ENCODE measurements around the gene EPB41L5.
A peak's percentile ranks its signal among the peaks of the same experiment; 100 is the strongest.
"Not testable (repeated sequence)": the region's sequence is repeated elsewhere in the genome, so short reads cannot be mapped to it uniquely, and the experiment has no call there.

Gene EPB41L5

DNA sequence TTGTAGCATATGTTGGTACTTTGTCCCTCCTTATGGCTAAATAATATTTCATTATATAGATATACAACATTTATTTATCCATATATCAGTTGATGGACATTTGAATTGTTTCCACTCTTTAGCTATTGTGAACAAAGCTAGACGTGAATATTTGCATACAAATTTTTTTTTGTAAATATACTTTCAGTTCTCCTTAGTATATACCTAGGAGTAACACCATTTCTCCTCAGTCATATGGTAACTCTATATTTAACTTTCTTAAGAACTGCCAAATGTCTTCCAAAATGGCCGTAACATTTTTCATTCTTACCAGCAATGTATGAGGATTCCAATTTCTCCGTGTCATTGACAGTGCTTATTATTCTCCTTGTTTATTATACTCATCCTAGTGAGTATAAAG lies 135.8 kb downstream of the EPB41L5 start:
- no peak for FAIRE-seq

DNA sequence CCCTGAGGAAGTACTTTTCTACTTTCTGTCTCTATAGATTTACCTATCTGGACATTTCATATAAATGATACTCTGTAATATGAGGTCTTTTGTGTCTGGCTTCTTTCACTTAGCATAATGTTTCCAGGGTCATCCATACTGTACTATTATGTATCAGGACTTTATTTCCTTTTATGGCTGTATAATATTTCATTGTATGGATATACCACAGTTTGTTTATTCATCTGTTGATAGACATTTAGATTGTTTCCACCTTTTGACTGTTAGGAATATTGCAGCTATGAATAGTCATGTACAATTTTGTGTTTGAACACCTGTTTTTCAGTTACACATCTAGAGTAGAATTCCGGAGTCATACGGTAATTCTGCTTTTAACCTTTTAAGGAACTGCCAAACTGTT lies 136.5 kb downstream of the EPB41L5 start:
- FAIRE-seq = no peak

DNA sequence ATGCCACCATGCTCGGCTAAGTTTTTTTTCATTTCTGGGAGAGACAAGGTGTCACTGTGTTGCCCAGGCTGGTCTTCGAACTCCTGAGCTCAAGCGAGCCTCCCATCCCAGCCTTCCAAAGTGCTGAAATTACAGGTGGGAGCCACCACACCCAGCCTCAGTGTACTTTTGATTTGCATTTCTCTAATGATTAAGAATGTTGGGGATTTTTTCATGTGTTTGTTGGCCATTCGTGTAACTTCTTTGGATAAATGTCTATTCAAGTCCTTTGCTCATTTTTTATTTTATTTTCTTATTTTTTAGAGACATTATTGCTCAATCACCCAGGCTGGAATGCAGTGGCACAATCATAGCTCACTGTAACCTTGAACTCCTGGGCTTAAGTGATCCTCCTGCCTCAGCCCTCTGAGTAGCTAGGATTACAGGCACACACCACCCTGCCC lies 137.2 kb downstream of the EPB41L5 start:
- no peak for FAIRE-seq

DNA sequence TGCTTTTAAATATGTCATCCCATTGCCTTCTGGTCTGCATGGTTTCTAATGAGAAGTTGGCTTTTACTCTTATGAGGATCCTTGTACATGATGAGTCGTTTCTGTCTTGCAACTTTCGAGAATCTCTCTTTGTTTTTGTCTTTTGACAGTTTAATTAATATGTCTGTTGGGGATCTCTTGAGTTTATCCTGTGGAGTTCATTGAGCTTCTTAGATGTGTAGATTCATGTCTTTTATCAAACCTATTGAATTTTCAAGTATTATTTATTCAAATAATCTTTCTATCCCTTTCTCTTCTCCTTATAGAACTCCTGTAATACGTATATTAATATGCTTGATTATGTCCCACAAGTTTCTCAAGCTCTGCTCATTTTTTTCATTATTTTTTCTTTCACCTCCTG lies 142.4 kb downstream of the EPB41L5 start:
- FAIRE-seq = no peak

DNA sequence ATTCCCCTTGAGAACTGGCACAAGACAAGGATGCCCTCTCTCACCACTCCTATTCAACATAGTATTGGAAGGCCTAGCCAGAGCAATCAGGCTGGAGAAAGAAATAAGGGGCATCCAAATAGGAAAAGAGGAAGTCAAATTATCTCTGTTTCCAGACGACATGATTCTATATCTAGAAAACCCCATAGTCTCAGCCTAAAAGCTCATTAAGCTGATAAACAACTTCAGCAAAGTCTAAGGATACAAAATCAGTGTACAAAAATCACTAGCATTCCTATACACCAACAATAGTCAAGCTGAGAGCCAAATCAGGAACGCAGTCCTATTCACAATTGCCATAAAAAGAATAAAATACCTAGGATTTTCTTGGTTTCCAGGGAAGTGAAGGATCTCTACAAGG lies 145.8 kb downstream of the EPB41L5 start:
- not testable (repeated sequence) for FAIRE-seq

DNA sequence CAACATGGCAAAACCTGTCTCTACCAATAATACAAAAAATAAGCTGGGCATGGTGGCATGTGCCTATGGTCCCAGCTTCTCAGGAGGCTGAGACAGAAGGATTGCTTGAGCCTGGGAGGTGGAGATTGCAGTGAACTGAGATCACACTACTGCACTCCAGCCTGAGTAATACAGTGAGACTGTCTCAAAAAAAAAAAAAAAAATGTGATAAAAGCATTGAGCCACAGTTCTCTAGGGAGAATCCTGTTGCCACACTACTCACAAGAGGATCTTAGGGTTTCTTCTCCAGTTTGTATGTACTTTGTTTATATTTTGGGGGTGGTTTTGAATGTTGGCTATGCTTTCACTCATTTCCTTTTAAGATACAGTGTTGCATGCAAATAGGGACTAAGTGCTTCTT lies 148.3 kb downstream of the EPB41L5 start:
- FAIRE-seq = no peak

DNA sequence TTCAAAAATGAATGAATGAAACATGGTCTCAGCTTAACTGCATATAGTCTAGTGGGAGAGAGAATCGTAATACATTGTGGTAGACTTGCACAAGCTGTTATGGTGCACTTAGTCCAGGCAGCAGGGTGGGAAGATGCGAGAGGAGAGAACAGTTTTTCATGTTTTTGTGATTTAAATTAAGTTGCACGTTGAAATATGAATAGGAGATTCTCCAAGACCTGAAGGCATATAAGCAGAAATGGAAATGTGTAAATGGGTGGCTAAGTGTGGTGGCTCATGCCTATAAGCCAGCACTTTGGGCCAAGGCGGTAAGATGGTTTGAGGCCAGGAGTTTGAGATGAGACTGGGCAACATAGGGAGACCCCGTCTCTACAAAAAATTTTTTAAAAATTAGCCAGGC lies 149.8 kb downstream of the EPB41L5 start:
- no peak for FAIRE-seq

DNA sequence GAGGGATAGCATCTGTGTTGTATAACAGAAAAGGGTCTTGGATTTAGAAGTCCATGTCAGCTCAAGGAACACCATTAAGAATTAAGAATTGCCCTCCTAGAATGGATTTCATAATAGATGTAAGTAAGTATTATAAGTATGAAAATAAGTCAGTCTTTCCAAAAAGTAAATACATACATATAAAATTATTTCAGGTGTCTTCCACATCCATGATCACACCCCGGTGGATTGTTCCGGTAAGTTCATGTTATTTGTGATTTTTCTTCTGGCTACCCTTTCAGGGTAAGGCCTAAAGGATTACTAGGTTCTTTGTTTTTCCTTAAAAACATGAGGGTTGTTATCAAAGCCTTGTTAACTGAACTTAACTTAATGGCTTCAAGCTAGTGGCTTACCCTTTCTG lies 154.4 kb downstream of the EPB41L5 start:
- FAIRE-seq = no peak

DNA sequence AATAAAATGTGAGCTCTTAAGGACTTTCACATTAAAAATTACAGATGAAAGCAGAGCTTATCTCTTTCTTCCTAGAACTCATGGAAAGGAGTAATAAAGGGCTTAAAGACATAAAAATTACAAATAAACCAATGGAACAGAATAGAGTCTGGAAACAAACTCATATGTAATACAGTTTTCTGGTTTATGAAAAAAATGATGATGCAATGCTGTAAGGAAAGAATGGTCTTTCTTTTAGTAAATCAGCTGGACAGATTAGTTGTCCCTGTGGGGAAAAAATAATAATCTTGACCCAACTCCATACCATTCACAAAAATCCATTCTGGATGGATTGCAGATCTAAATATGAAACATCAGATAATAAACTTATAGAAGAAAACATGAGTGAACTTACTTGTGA lies 156.1 kb downstream of the EPB41L5 start:
- FAIRE-seq = no peak

DNA sequence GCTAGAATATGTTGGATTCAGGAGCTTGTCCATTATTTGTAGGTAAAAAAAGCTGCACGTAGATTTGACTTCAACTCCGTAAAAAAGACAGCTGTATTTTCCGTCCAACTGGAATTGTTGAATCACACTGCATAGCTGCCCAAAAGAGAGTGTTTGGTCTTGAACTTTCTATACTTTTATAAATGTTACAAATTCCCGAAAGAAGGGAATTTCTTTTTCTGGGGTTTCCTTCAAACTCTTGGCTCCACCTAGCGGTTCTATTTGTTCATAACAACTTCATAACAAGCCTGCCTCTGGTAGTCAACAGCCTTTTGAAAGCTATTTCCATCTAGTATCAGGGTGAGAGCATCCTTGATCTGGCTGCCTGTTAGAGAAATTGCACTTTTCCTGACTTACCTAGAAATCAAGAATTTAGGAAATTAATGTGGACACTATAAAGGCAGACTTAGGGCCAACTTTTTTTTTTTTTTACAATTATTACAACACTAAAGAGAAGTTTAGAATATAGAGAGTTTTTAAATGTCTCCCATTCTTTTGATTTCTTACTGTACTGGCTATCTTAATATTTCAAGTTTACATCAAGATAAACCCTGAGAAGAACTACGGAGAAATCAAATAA lies 162.2 kb downstream of the EPB41L5 start:
- FAIRE-seq = peak; percentile 95

DNA sequence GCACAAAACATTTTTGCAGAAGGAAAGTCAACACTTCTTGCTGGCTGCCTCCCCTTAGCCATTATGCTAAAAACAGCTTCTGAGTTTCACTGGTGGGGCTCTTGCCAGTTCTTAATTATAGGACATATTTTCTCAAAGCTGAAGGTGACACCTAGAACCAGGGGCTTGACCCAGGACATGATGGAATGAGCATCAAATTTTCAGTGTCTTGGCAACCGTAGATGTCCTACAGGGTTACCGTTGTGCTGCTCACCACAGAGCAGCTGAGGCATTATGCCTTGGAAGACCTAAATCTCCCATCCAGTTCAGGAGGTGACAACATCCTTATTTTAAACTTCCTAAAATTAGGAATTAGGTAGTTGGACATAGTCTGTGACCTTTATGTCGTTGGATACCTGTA lies 163.6 kb downstream of the EPB41L5 start:
- no peak for FAIRE-seq

DNA sequence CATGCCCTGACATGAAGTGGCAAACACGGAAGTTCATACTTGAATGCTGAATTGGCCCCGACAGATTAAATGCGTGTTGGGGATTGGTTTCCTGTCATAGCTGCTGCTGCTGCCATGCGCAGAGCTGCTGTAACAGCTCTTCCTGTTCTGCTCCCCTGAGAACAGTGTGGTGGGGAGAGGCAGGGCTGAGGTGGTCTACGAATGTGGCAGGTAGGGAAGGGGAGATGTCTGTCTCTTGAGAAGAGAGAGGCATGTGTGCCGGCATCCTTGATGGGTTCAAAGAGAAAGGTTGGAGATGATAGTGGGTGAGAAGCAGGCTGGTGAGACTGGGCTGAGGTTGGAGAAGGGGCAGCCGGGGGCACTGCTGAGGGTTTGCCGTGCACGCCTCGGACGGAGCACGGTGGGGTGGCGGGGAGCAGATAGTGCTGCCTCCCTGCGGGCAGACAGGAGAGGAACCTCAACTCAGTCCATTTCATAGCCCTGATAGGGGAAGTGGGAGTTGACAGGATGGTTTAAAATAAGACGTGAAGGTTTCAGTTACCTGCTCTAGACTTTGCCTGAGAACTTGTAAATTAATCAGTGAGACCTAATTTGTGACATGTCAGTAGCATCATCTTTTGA lies 164.2 kb downstream of the EPB41L5 start:
- no peak for FAIRE-seq

DNA sequence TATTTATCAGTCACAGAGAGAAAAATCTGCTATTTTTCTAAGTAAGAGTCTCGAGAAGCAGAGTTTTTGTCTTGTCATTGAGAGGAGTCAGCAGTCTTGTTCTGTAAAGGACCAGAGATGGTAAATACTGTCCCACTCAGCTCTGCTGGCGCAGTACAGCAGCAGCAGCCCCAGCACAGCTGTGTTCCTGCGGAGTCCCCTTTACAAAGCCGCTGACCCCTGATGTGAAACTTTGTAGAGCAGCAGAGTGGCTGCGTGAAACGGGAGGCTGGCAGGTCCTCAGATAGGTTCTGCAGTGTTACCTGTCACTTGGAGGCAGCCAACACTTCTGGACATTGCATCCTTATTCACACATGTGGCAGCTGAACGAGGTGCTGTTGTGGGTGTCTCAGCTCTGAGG lies 165.1 kb downstream of the EPB41L5 start:
- no peak for FAIRE-seq

DNA sequence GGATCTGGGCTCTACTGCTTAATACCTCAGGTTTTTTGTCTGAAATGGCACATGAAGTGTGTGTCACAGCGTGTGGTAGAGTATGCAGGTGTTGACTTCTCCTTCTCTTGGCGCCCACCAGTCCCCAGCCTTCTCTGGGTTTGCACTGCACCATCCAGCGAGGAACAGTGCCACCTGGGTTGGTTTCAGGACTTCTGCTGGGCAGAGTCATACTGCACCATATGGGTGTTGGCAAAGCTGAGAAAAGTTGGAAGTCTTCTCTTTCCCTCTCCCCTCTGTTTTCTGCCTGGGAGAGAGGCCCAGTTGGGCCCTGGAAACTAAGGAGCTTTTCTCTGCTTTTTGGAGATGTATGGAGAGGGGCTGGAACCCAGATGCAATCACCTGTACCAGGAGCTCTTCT lies 166.5 kb downstream of the EPB41L5 start:
- FAIRE-seq = no peak

DNA sequence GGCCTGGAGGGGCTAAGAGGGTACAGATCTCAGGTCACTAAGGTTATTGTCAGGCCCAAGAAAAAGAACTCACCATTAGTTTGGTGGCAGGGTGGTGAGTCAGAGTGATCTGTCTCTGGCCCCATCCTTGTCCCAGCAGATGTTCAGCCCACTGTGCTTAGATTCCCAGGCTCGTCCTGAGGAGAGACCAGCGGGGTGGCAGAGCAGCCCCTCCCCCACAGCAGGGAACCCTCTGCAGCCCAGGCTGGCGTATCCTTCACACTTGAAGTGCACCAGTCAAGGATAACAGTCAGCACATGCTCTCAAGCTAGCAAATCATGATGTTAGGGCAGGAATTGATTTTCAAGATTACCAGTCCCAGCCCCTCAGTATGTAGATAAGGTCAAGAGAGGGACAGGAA lies 167.2 kb downstream of the EPB41L5 start:
- no peak for FAIRE-seq

DNA sequence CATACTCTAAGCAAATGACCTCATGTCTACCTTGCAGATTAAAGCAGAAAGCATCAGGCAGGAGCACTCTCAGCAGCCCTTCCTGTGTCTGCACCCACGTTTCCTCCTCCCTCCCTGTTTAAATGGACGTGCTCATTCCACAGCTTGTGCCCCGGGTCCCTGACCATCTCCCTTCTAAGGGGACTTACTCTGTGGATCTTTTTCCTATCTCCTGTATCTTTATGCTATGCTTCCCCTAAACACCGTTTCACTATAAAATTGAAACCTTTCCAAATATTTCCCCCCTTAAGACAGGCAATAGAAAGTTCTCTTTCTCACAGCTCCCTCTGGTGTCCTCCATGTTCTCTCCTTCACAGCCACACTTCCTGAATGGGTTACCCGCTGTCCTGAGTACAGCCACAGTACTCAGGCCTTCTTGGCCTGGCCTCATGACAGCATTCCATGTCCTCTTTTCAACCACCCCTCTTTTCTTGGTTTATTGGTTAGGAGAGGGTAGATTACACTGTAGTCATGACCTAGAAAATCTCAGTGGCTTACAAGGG lies 169.2 kb downstream of the EPB41L5 start:
- FAIRE-seq = no peak

DNA sequence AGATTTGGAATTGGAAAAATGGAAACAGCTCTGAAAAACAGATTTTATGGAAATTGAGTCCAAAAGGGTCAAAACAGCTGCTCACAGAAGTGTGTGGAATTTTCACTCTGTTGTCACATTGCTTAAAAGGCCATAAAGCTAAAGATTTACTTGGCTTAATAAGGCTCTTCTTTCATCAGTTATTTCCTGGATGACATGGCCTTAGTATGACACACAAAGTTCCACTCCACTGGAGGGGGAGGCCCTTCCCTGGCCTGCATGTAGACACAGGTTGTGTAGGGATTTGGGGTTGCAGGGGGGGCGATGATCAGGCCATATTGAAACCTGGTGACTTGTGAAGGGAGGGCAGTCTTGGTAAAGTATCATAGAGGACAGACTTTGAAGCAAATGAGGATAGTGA lies 176.3 kb downstream of the EPB41L5 start:
- no peak for FAIRE-seq

DNA sequence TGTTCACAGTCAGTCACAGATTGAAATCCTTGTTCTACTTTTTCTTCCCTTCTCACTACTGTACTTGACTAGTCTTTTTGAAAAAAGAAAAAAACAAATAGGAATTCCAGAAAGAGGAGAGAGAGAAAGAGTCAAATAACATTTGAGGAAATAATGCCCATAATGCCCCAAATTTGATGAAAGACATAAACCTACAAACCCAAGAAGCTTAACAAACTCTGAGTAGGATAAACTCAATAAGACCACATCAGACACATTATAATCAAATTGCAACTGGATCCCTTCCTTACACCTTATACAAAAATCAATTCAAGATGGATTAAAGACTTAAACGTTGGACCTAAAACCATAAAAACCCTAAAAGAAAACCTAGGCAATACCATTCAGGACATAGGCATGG lies 179.4 kb downstream of the EPB41L5 start:
- no peak for FAIRE-seq

DNA sequence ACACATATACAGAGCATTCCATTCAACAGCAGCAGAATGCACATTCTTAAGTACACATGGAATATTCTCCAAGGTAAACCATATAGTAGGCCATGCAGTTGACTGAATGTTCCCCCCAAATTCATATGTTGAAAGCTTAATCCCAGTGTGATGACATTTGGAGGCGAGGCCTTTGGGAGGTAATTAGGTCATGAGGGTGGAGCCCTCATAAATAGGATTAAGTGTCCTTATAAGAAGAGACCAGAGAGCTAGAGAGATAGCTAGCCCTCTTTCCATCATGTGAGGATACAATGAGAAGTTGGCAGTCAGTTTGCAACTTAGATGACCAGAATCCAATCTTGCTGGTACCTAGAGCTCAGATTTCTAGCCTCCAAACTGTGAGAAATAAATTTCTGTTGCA lies 182.7 kb downstream of the EPB41L5 start:
- FAIRE-seq = no peak

DNA sequence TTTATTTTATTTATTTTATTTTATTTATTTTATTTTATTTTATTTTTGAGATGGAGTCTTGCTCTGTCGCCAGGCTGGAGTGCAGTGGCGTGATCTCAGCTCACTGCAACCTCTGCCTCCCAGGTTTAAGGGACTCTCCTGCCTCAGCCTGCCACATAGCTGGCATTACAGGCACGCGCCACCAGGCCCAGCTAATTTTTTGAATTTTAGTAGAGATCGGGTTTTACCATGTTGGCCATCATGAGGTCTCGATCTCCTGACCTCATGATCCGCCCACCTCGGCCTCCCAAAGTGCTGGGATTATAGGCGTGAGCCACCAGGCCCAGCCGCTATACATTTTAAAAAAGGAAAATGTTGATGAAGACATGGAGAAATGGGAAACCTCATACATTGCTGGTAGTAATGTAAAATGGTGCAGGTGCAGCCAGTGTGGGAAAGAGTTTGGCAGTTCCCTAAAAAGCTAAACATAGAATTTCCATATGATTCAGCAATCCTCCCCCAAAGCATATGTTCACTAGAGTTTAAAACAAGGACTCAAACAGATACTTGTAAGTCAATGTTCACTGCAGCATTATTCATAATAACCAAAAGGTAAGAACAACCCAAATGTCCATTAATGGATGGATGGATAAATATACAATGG lies 187.1 kb downstream of the EPB41L5 start:
- FAIRE-seq = not testable (repeated sequence)

DNA sequence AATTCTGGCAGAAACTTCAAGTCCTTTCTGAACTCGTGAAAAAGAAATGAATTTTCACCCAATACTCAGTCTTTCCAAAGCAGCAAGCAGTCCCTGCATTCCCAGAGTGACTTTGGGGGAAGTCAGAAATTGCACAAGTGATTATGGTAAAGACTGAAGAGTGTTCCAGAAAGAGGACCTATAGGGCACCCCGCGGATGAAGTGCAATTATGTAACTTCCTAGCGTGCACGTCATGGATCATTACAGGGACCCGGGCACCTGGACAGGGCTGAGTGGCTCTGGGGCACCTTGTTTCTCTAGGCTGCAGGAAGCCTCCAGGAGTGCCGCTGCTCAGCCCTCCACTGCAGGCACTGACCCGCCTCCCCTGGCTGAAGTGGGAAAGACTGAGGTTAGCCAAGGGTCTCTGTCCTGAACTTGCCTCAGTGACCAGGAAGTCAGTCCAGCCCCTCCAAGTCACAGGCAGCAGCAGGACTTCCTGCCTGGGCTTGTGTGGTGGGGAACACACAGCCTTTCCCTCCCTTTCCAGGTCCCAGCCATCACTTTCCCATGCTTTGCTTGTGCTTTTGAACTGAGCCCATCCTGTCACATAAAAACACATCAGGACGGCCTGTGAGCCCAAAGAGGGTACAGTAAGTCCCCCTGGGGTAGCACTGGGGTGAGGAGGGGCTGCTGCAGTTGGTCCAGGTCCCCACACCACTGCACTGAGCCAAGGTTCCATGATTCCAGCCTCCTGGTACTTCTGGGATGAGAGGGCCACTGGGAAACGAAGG lies 190.6 kb downstream of the EPB41L5 start:
- no peak for FAIRE-seq

DNA sequence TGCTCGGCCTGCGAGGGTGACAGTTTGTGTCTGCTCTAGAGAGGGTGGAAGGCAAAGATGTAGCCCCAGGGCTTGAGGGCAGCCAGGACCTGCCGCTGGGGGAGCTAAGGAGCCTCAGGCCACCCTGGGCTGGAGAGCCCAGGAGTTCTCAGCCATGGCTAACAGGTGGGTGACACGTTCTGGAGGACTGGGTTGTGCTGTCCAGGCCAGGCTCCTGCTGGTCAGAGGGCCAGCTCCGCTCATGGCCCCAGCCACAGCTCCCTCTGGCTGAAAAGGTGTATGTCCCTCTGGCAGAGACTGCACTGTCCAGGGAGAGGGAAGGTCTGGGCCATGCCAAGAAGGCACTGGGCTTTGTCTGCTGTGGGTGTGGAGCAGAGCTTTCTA lies 191.1 kb downstream of the EPB41L5 start:
- FAIRE-seq = no peak

DNA sequence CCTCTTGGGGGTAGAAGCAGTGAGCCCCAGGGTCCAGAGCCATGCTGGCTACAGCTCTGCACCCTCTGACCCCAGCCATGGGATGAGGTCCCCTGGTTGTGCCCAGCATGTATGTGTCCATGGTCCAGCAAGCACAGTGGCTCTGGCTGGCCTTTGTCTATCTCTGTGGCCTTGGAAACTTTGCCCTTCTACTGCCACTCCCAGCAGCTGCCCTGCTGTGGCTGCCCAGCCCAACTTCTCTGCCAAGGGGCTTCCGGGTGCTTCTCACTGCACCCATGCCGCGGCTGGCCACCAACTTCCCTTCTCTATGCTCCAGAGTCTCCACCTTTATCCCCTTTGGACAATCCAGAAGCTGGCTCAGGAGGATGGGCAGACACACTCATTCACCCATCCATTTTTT lies 191.5 kb downstream of the EPB41L5 start:
- FAIRE-seq = no peak

Data from A204.1 (cell line).